GM23248 (cell line): ENCODE results near the gene INTS14. TPM values are rescaled to one million over a fixed set of nuclear protein-coding genes. Genes with fewer than 3 reads are reported as not detected.

Experiments used
- DNase-seq: peaks from one replicate; pipeline ENCODE4 v3.0.0-alpha.2; 2015
- H2AFZ ChIP-seq: fragments of 200-600 bp; sonication (generic); 2 replicates; pipeline ENCODE4 v1.6.1; 2016; ENCODE audit warnings: antibody characterized with exemption
- H3F3A ChIP-seq: fragments of 200-600 bp; sonication (generic); 2 replicates; pipeline ENCODE4 v1.6.1; 2016; ENCODE audit warnings: mild to moderate bottlenecking, antibody characterized with exemption, mixed run types; ENCODE audit not compliant: insufficient read depth
- H3K27ac ChIP-seq: fragments of 200-600 bp; sonication (generic); 2 replicates; pipeline ENCODE4 v1.5.1; 2016; ENCODE audit warnings: mild to moderate bottlenecking
- H3K27me3 ChIP-seq: fragments of 200-600 bp; sonication (generic); replicated peaks from 2 replicates; pipeline ENCODE4 v1.6.1; 2016; ENCODE audit warnings: mild to moderate bottlenecking; ENCODE audit not compliant: insufficient read depth
- H3K36me3 ChIP-seq: fragments of 200-600 bp; sonication (generic); 2 replicates; pipeline ENCODE4 v1.6.1; 2016; ENCODE audit warnings: low read depth, mild to moderate bottlenecking
- H3K4me1 ChIP-seq: fragments of 200-600 bp; sonication (generic); 2 replicates; pipeline ENCODE4 v1.6.1; 2016; ENCODE audit warnings: mild to moderate bottlenecking; ENCODE audit not compliant: insufficient read depth
- H3K4me2 ChIP-seq: fragments of 200-600 bp; sonication (generic); one replicate; pipeline ENCODE4 v1.6.1; 2016; ENCODE audit warnings: mild to moderate bottlenecking; ENCODE audit not compliant: unreplicated experiment
- H3K4me3 ChIP-seq: fragments of 200-600 bp; sonication (generic); 2 replicates; pipeline ENCODE4 v1.5.1; 2016; ENCODE audit warnings: mild to moderate bottlenecking
- H3K79me2 ChIP-seq: fragments of 200-600 bp; sonication (generic); 2 replicates; pipeline ENCODE4 v1.6.1; 2016; ENCODE audit warnings: mild to moderate bottlenecking; ENCODE audit not compliant: insufficient read depth
- H3K9ac ChIP-seq: fragments of 200-600 bp; sonication (generic); 2 replicates; pipeline ENCODE4 v1.6.1; 2016; ENCODE audit warnings: mild to moderate bottlenecking
- H3K9me2 ChIP-seq: fragments of 200-600 bp; sonication (generic); 2 replicates; pipeline ENCODE4 v1.6.1; 2016; ENCODE audit warnings: mixed run types, mild to moderate bottlenecking, moderate library complexity; ENCODE audit not compliant: insufficient read depth
- H3K9me3 ChIP-seq: fragments of 200-600 bp; sonication (generic); one replicate; pipeline ENCODE4 v1.6.1; 2017; ENCODE audit warnings: low read depth
- H4K20me1 ChIP-seq: fragments of 200-600 bp; sonication (generic); 2 replicates; pipeline ENCODE4 v1.6.0; 2016; ENCODE audit not compliant: insufficient read depth
- EZH2 ChIP-seq: fragments of 200-600 bp; sonication (generic); IDR thresholded peaks from 2 replicates; pipeline ENCODE4 v1.6.1; 2018; ENCODE audit warnings: antibody characterized with exemption, mild to moderate bottlenecking; ENCODE audit not compliant: insufficient read depth, poor library complexity, severe bottlenecking
- EZH2phosphoT487 ChIP-seq: fragments of 200-600 bp; sonication (generic); IDR thresholded peaks from 2 replicates; pipeline ENCODE4 v1.6.1; 2018; ENCODE audit warnings: antibody characterized with exemption, moderate library complexity, mild to moderate bottlenecking, low read depth; ENCODE audit not compliant: insufficient read depth
- WGBS, 2 experiments: methylation state at CpG; one replicate each; pipeline ENCODE4 v1.1.6; 2015 to 2017; ENCODE audit warnings: low lambda C conversion rate in 2 of 2, low coverage in 1 of 2; ENCODE audit errors: missing lambda C conversion rate in 2 of 2; 5-methylcytosine and 5-hydroxymethylcytosine counted together
- in situ Hi-C: fragments of 300-500 bp; cut with MboI; formaldehyde crosslinking; loops from 2 replicates; pipeline ENCODE4 v1.15.0; 2020
- polyA plus RNA-seq: library from polyadenylated mRNA; unstranded; fragments of >200 nt; fragmentation: Nextera tagmentation; extraction: Ambion mirVana; gene quantifications from 2 replicates; pipeline ENCODE4 v1.2.1, GENCODE V29; 2016
- total RNA-seq: library from RNA; depleted of rRNA; stranded (reverse); fragments of >200 nt; shearing (Covaris generic); gene quantifications from 2 replicates; pipeline ENCODE4 v1.2.3, GENCODE V29; 2014

INTS14 gene
- total and polyA plus RNA-seq, 2 experiments from 2014 or later, result 31.7 to 41.4 TPM

DNA sequence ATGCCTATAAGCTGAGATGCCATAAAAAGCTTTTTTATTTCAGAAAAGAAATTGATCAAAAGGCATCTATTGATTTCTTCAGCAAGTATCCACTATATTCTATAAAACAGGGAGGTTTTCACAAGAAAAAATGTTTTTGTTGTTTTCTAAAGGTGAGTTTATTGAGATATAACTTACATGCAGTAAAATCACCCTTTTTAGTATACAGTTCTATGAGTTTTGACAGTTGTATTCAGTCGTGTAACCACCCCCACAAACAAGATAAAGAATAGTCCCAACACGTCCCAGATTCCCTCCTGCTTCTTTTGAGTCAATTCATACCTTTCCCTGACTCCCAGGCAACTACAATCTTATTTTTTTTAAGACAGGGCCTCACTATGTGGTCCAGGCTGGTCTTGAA lies 7.8 kb downstream of the INTS14 start:
- Histone ChIP-seq H3K79me2 (peaks cover 51% of the 10 kb centered on the region), H3K4me2 (no peak overlapping the region), H3K9me3 (no peaks in the 10 kb centered on the region), H3K4me1 (peaks cover 5% of the 10 kb centered on the region; the same call in 1 of the 2 replicates), H3K9ac (no peak overlapping the region), H3K36me3 (peaks cover 27% of the 10 kb centered on the region), H3K27ac (no peak overlapping the region), H3K27me3 (no peaks in the 10 kb centered on the region), H3K4me3 (no peak overlapping the region), H3K9me2 (no peaks in the 10 kb centered on the region), H4K20me1 (no peaks in the 10 kb centered on the region), H2AFZ (no peak overlapping the region), H3F3A (no peaks in the 10 kb centered on the region)
- in situ Hi-C loops, result no loop called here
- TF ChIP-seq EZH2phosphoT487, result no peak
- TF ChIP-seq EZH2, result no peak
- WGBS, 2 experiments, result 61 to 68% methylated on average over 2 of the region's 2 CpGs
- DNase-seq, result no peak

DNA sequence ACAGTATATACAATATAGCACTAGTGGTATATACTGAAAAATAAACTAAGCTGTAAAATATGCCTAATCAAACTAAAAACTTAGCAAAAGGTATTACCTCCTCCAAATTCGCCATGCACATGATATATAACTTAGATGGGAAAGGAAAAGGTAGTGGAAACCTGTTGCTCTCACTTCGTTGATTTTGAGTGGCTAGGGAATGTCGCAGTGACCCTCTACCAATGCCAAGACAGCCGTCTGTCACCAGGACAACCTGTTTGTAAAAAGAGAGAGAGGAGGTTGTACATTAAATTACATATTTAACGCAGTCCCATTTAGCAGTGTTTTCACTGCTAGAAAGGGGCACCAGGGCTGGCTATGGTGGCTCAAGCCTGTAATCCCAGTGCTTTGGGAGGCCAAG lies 11.3 kb downstream of the INTS14 start:
- no peaks in the 10 kb centered on the region for H3K27me3 ChIP-seq
- H3K4me3 ChIP-seq, result no peak overlapping the region
- H3K9me2 ChIP-seq, result no peaks in the 10 kb centered on the region
- H4K20me1 ChIP-seq, result no peaks in the 10 kb centered on the region
- H3K27ac ChIP-seq, result no peak overlapping the region
- no peak overlapping the region for H3K9ac ChIP-seq
- no peak for TF ChIP-seq EZH2
- TF ChIP-seq EZH2phosphoT487, result no peak
- 95% methylated on average over 5 of the region's 5 CpGs for WGBS, 2 experiments
- H3F3A ChIP-seq, result no peaks in the 10 kb centered on the region
- no peak overlapping the region for H2AFZ ChIP-seq
- peaks cover 18% of the 10 kb centered on the region for H3K79me2 ChIP-seq
- H3K36me3 ChIP-seq, result peaks cover 42% of the 10 kb centered on the region
- no peaks in the 10 kb centered on the region for H3K9me3 ChIP-seq
- H3K4me2 ChIP-seq, result no peak overlapping the region
- no peaks in the 10 kb centered on the region for H3K4me1 ChIP-seq
- in situ Hi-C loops, result no loop called here
- DNase-seq, result no peak

DNA sequence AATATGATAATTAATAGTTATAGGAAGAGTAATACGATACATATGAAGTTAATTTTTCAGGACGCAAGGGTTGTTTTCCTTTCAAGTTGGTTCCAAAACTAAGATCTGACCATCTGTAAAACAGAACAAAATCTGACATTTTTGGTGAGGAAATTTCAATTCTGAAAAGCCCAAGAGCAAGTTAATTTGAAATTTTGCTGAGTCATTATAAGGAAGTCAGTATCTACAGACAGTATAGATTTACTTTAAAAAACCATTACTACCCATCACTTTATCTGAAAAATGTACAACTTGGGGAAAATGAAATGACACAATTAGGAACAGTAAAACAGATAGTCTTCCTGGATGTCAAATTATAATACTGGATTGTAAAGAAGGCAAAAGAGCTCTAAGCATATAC lies 12.5 kb downstream of the INTS14 start:
- Histone ChIP-seq H3K27me3 (no peaks in the 10 kb centered on the region), H3K4me2 (no peak overlapping the region), H3K27ac (no peak overlapping the region), H3F3A (no peaks in the 10 kb centered on the region), H3K4me3 (no peak overlapping the region), H4K20me1 (no peaks in the 10 kb centered on the region), H3K36me3 (peaks cover 37% of the 10 kb centered on the region), H3K4me1 (no peaks in the 10 kb centered on the region), H3K79me2 (0 out of 2 replicates have a peak, but pooled peaks cover 6% of the 10 kb centered on the region), H2AFZ (no peak overlapping the region), H3K9me2 (no peaks in the 10 kb centered on the region), H3K9me3 (no peaks in the 10 kb centered on the region), H3K9ac (no peak overlapping the region)
- in situ Hi-C loops, result no loop called here
- DNase-seq, result no peak
- TF ChIP-seq EZH2 (no peak), EZH2phosphoT487 (no peak)
- 78 to 79% methylated on average over 2 of the region's 2 CpGs for WGBS, 2 experiments

DNA sequence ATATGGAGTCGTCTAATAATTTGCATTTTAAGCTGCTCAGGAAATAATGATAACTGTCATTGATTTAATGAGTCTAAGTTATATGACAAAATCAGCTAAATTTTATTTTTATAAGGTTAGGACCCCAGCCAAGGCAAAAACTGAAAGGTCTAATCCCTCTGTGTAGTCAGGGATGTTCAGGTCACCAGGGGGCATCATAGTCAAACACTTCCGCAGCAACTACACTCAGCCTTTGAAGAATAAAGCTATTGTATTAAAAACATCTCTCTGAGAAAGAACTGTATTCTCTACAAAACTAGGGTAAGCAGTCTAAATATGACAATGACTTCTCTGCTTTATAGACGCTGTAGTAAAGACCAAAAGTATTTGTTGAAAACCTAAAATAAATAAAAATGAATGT lies 15.0 kb downstream of the INTS14 start:
- DNase-seq, result no peak
- in situ Hi-C loops, result no loop called here
- Histone ChIP-seq H3K27ac (no peak overlapping the region), H3K4me3 (no peak overlapping the region), H3K9ac (no peak overlapping the region), H2AFZ (no peak overlapping the region), H3K9me2 (no peaks in the 10 kb centered on the region), H3K36me3 (peaks cover 53% of the 10 kb centered on the region), H3K27me3 (no peaks in the 10 kb centered on the region), H3K79me2 (0 out of 2 replicates have a peak, but pooled peaks cover 6% of the 10 kb centered on the region), H3K4me1 (no peaks in the 10 kb centered on the region), H3K9me3 (no peaks in the 10 kb centered on the region), H4K20me1 (no peaks in the 10 kb centered on the region), H3F3A (no peaks in the 10 kb centered on the region), H3K4me2 (no peak overlapping the region)
- WGBS, 2 experiments, result 70 to 74% methylated on average over 3 of the region's 3 CpGs
- TF ChIP-seq EZH2phosphoT487 (no peak), EZH2 (no peak)

DNA sequence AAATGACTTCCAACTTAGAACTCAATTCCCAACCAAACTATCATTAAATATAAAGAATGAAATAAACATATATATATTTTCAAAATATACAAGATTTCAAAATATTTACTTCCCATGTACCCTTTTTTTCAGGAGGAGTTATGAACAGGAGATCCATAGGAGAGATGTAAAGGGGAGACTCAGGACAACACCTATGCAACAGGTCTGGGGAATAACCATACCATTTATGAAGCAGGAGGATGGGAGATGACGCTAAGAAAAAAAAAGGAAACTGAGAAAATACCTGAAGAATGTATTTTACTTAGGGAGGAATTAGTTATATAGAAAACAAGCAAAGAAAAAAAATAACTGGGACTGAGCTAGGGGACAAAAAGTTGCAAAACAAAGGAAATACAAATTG lies 23.8 kb downstream of the INTS14 start:
- no peaks in the 10 kb centered on the region for H3F3A ChIP-seq
- H3K79me2 ChIP-seq, result no peaks in the 10 kb centered on the region
- H3K9me2 ChIP-seq, result no peaks in the 10 kb centered on the region
- no peak overlapping the region for H3K9ac ChIP-seq
- no peak overlapping the region for H3K27ac ChIP-seq
- no peaks in the 10 kb centered on the region for H3K9me3 ChIP-seq
- no peak for DNase-seq
- H4K20me1 ChIP-seq, result no peaks in the 10 kb centered on the region
- in situ Hi-C loops, result no loop called here
- no peak overlapping the region for H2AFZ ChIP-seq
- peaks cover 57% of the 10 kb centered on the region for H3K36me3 ChIP-seq
- H3K4me3 ChIP-seq, result no peak overlapping the region
- no peak for TF ChIP-seq EZH2phosphoT487
- no peak for TF ChIP-seq EZH2
- 94 to 100% methylated on average over 1 of the region's 1 CpG for WGBS, 2 experiments
- H3K4me2 ChIP-seq, result no peak overlapping the region
- H3K27me3 ChIP-seq, result no peaks in the 10 kb centered on the region
- no peaks in the 10 kb centered on the region for H3K4me1 ChIP-seq
